ENCODE results near the gene ZNF45.
A peak's percentile ranks its signal among the peaks of the same experiment; 100 is the strongest.
"Not testable (repeated sequence)": the region's sequence is repeated elsewhere in the genome, so short reads cannot be mapped to it uniquely, and the experiment has no call there.

The ZNF45 gene

DNA sequence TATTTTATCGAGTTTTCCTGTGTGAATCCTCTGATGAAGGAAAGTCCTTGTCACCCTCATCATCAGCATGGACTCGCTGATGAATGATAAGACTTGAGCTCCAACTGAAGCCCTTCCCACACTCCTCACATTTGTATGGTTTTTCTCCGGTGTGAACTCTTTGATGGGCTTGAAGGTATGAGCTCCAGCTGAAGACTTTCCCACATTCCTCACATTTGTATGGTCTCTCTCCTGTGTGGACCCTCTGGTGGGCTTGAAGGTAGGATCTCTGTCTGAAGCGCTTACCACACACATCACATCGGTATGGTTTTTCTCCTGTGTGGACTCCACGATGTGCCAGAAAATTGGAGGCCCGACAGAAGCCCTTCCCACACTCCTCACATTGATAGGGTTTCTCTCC lies 21.7 kb downstream of the ZNF45 start:
- no peak for DNase-seq (ENCODE audit: low read depth, low spot score)

DNA sequence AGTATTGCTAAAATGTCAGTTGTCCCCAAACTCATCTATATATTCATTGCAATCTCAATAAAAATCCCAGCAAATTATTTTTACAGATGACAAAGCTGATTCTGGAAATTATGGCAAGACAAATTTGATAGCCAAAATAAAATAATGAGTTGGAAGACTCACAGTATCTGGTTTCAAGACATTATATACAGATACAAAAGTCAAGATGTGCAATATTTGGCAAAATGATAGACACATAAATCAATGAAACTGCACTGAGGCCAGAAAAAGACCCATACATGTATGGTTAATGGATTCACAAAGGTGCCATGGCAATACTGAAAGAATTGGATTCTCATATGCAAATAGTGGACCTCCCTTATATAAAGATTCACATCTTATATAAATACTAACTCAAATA lies 24.2 kb downstream of the ZNF45 start:
- no peak for DNase-seq (ENCODE audit: low read depth, low spot score)

DNA sequence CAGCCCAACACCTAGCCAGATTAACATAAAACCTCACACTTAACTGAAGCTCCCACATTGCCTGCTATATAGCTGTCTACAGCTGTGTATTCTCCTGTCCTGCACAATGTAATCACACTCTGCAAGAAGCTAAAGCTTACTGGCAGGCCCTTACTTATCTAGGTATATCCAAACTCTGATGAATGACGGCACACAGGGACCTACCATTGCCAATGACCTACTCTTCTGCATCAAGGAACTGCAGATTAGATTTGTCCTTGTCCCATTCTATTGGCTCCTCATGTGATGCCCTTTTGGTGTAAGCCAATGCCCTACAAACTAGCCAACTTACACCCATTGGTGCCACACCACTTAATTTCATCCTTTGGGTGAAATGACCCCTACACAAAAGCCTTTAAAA lies 26.4 kb downstream of the ZNF45 start:
- DNase-seq (ENCODE audit: low read depth, low spot score), result no peak

GRCh38 chr19:43906774-43907173 lies 28.3 kb downstream of the ZNF45 start:
- no peak for DNase-seq (ENCODE audit: low read depth, low spot score)

DNA sequence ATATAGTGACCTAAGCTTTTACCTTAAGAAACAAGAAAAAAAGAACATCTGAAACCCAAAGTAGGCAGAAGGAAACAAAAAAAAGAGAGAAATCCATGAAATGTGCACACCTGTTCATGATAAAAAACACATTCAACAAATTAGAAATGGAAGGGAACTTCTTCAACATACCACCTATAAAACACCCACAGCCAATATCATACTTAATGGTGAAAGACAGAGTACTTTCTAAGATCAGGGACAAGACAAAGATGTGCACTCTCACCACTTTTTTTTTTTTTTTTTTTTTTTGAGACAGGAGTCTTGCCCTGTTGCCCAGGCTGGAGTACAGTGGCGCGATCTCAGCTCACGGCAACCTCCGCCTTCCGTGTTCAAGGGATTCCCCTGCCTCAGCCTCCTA lies 29.2 kb downstream of the ZNF45 start:
- DNase-seq (ENCODE audit: low read depth, low spot score), result no peak

DNA sequence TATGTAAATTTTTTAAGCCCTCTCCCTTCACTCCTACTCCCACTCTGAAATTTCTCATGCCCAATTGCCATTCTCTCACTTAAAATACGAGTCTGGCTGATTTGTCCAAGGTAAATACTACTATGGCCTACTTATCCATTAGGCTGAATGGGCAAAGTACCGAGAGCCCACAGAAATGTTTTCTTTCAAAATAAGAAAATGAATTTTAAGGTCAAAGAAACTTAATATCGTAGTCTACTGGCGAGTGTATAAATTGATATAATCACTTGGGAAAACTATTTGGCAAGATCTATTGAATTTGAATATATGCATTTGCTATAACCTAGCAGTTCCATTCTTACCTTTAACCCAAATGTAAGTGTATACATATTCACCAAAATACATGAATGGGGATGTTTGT lies 32.7 kb downstream of the ZNF45 start:
- DNase-seq (ENCODE audit: low read depth, low spot score), result no peak

GRCh38 chr19:43901395-43902390 lies 33.4 kb downstream of the ZNF45 start:
- peak; percentile 31 for DNase-seq (ENCODE audit: low read depth, low spot score)

- DNase-seq (ENCODE audit: low read depth, low spot score), result no peak
These were observed 39.3 kb downstream of the ZNF45 start for GRCh38 chr19:43895727-43896308.

DNA sequence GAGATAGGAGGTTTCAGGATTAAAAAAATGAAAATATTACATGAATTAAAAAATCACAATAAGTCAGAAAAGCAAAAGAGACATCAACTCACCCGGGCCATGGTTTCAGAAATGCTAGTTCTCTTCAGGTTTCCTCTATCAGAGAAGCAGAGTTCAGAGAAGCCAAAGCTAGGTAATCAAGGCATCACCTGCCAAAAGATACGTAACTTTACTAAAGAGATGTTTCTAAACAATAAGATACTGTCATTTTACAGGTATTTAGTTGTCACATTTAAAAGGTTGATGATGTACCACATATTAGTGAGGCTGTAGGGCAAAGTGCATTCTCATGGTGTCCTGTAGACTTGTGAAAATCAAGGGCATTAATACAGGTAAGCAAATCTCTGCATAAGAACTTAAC lies 51.2 kb downstream of the ZNF45 start, which contains the start of gene ZNF404:
Gene ZNF404 (minus strand): TSS at position 101 of the 400 bp plus-strand sequence.
- no peak for DNase-seq (ENCODE audit: low read depth, low spot score)

- no peak for DNase-seq (ENCODE audit: low read depth, low spot score)
These were observed 54.6 kb downstream of the ZNF45 start for GRCh38 chr19:43880483-43880882.

- DNase-seq (ENCODE audit: low read depth, low spot score), result no peak
These were observed 62.3 kb downstream of the ZNF45 start for GRCh38 chr19:43872547-43873336.

- not testable (repeated sequence) for DNase-seq (ENCODE audit: low read depth, low spot score)
These were observed 68.2 kb downstream of the ZNF45 start for GRCh38 chr19:43866923-43867322.
